Prostate gland (tissue), 2 donors: ENCODE measurements around the gene MYD88.

Source experiments
- CTCF ChIP-seq, 4 experiments: fragments of 200-600 bp in 2 of 4; fragments of 450-650 bp in 2 of 4; sonication (generic) in 2 of 4; IDR thresholded peaks; 1 replicate in 3 of 4; 2 replicates in 1 of 4; pipeline ENCODE4 v1.5.1; 2016 to 2019; ENCODE audit warnings: antibody characterized with exemption in 4 of 4, mild to moderate bottlenecking in 2 of 4, moderate library complexity in 2 of 4
- POLR2A ChIP-seq: fragments of 450-650 bp; IDR thresholded peaks from one replicate; pipeline ENCODE4 v1.6.1; 2016; ENCODE audit warnings: antibody characterized with exemption, mild to moderate bottlenecking
- POLR2AphosphoS5 ChIP-seq: sonication (generic); formaldehyde crosslinking; IDR thresholded peaks from one replicate; pipeline ENCODE4 v1.6.1; 2017; ENCODE audit warnings: antibody characterized with exemption

- TF ChIP-seq CTCF (IDR thresholded peaks at IDR 0.05), result no peak
- no peak for TF ChIP-seq POLR2A
- TF ChIP-seq POLR2AphosphoS5, result no peak
Observed at GRCh38 chr3:38105525-38105924, 32.9 kb upstream of the MYD88 start.
